DMS153 (cell line): Measurements from ENCODE around the gene PECR.

Experiments used
- DNase-seq: peaks from one replicate; lab custom pipeline; 2025; lab: John Stamatoyannopoulos, UW

PECR gene

DNA sequence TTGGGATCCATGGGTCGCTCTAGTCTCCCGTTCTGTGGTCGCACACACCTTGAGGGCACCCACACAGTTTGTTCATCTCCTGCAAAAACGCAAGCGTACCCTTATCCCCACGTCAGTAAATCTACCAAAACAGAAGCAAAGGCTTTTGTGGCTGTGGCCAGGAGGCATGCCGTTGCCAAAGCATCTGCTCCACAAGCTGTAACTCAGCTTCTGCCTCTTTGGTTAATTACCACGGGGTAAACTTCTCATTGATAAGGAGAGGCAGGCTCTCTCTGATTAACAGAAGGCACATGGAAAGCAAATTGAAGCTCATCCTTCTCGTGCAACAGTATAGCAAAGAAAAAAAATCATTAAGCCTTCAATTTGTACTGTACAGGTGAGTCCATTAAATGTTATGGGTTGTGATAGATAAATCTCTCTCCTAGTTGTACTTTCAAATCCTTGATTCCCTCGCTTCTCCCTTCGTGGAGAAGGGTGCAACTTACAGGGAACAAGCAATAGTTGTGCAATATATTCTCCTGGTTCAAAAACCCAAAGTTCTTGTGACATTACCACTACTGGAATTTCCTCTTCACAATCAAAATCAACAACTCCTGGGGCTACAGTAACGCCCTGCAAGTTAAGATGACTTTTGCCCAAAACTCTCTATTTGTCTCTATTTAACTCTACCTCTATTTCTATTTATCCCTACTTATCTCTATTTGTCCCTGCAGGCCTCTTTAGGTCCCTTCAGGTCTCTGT lies 10.3 kb downstream of the PECR start:
- DNase-seq: no peak

DNA sequence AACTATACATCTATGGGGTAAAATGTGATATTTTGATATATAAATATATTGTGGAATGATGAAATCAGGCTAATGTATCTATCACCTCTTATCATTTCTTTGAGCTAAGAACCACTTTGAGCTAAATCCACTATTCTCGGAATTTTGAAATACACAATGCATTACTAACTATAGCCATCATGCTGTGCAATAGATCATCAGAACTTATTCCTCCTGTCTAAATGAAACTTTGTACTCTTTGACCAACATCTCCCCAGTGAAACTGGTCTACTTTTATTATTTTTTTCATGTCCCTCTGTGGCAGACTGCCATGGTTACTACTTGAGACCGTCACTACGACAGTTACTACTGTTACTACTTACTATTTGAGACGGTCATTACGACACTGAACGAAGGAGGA lies 11.4 kb downstream of the PECR start:
- no peak for DNase-seq

DNA sequence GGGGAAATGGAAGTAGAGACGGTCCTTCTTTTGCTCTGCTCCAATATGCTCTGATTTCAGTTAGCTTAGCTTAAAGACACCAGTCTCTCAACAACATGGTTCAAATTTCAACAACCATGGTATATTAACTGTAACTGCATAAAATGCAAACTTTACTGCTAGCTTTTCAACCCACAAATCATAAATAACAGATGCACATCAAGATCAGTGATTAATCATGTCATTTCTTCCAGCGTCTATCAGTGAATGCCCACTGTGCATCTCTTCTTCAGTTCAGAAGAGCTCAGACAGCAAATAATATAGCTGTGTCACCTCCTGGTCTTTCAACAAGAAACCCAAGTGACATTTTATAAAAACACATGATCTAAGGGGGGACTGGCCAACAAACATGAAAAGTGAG lies 12.6 kb downstream of the PECR start:
- no peak for DNase-seq

DNA sequence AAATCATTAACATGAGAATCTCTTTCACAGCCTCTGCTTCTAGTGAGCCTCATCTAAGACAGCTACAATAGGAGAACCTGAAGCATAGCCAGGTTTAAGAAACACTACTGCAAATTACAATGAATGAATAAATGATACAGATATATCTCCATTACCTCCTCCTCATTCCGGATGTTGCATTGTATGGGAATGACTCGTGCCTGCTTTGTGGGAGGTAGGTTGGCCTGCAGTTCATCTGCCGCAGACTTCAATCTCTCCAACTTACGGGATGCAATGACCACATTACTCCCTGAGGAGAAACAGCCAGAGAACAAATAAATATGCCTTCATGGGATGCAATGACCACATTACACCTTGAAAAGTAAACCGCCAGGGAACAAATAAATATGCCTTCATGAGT lies 15.4 kb downstream of the PECR start:
- no peak for DNase-seq

DNA sequence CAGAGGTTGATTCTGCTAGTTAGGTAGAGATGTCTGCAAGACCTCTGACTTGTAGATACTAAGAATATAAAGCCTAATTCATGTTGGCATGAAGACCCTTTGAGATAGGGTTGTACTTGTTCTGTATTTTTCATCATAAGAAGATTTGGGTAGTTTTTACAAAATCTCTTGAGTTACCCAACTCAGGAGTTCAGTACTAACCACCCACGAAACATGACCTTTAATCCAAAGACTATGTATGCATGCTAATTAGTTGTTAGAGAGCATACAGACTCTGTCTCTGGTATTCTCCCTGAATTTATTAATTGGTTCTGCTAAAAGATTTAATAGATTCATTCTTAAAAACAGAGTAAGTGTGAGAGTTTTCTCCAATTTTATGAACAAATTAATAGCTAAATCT lies 16.9 kb downstream of the PECR start:
- DNase-seq: no peak

DNA sequence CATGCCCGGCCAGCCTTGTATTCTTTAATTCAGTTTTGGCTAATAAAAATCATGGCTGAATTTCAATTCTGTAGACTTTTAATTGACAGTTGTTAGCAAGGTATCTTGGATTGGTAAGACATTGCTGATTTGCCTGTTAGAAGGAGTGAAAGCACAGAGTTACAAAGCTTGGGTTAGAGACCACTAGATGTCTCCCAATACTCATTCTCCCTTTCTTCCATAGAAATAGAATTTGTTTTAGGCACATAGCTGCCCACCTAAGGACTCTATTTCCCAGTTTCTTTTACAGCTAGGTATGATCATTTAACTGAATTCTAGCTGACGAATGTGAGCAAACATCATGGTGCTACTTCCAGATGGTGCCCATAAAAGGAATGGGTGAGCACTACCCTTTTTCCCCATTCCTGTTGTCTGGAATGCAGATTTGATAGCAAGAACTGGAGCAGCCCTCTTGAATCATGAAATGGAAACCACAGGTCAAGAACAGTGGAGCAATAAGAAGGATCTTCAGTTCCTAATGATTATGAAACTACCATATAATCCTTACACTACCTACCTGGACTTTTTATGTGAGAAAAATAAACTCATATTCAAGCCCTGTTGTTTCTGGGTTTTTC lies 17.5 kb downstream of the PECR start:
- DNase-seq: no peak

DNA sequence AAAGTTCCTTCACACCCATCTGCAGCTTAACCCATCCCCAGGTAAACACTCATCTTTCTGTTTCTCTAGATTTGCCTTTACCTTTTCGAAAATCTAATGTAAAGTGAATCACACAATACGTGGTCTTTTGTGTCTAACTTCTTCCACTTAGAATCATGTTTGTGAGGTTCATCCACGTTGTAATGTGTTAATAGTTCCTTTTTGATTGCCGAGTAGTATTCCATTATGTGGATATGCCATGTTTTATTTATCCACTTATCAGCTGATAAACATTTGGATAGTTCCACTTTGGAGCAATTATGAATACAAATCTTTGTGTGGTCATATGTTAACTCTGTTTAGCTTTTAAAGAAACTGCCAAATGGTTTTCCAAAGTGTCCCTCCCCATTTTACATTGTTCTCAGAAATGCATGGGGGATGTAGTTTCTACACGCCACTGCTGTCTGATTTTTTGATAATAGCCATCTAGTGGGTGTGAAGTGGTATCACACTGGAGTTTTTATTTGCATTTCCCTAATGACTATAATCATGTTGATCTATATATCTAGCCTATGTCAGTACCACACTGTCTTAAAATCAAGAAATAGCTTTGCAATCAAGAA lies 22.3 kb downstream of the PECR start:
- DNase-seq: no peak

DNA sequence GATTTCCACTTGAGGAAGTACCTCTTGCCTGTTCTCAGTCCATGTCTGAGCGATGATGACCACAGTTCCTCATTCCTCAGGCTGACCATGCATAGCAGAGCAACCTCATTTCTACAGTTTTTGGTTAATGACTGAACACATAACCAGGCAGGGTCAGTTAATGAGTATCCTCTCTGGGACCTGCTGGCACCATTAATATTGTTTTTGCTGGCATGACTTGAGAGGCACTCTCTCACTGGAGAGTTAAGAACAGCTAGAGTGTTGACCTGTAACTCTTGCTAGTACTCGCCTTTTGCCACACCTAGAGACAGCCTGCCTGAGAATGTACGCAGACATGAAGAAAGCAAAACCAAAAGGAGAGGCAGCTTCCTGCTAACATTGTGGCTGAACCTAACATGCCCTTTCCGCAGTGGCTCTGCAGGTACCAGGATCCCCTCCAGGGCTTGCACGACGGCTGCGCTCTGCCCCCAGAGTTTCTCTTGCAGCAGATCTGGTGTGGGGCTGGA lies 23.9 kb downstream of the PECR start:
- no peak for DNase-seq

DNA sequence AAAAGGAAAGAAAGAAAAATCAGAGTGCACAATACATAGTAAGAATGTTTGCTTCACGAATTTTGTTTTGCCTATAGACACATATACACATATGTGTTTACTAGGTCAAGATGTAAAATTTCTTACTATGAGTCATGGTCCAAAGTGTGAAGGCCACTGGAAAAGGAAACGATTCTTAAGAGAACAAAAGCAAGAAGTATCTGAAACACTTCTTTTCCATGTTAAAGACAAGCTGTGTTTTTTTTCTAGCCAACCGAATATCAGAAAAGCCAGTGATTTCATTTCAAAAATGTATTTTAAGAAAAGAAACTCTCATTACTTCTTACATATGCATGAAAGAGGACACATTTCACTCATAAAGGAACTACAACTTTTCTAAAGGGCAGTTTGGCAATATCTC lies 24.9 kb downstream of the PECR start:
- no peak for DNase-seq

DNA sequence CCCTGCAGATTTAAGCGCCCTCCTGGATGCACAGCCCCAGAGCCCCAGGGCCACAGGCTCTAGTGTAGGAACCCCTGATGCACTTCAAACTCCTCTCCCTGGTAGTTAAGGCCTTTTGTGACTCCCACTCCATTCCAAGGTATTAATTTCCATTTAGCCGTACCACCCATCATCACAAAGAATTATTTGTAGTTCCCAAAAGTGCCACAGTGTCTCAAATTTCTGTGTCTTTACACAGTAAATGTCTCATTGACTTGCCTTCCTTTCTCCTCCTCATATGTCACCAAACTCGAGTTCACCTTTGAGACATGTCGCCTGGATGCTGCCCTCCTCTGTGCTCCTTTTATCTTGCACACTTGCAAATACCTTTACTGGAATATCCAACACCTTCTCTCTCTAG lies 25.9 kb downstream of the PECR start:
- DNase-seq: no peak

DNA sequence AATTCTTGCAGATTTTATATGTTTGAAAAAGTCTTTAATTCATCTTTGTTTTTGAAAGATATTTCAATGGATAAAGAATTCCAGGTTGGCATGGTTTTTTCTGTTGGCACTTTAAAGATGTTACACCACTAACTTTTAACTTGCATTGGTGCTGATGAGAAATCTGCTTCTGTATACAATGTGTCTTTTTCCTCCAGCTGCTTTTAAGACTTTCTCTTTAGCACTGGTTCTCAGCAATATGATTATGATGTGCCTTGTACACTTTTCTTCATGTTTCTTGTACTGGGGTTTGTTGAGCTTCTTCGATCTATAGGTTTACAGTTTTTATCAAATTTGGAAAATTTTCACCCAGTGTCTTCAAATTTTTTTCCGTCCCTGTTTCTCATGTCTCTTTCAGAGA lies 29.2 kb downstream of the PECR start:
- no peak for DNase-seq

DNA sequence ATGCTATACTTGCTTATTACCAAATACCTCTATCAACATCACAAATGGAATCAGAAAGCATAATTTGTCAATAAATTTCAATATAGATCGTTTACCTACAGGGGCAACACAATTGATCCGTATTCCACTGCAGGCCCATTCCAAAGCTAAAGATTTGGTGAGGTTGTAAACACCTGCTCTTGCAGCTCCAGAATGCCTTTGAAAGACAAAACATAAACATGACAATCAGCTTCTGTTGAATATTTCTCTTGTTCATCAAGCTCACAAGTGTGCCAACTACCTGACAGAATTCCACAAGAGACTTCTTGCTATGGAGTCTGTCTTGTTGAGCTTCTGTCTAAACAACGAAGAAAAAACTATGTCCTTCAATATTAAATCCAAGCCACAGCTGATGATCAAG lies 30.3 kb downstream of the PECR start:
- DNase-seq: no peak

DNA sequence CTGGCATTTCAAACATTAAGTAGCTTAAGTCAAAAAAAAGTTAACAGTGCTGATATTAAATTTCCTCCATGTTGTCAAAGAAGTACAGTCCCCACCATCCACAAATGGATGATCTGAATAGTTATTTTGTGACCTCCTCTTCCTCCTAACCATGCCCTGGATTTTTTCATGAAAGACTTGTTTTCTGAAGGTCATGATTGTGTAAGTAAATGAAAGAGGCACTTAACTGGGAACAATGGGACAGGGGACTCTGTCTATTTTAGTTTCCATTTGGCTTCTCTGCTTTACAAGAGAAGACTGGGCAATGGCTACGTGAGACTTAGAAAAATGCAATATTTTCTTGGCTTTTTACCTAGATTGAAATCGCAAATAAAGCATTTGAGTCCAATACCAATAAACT lies 32.2 kb downstream of the PECR start:
- no peak for DNase-seq

DNA sequence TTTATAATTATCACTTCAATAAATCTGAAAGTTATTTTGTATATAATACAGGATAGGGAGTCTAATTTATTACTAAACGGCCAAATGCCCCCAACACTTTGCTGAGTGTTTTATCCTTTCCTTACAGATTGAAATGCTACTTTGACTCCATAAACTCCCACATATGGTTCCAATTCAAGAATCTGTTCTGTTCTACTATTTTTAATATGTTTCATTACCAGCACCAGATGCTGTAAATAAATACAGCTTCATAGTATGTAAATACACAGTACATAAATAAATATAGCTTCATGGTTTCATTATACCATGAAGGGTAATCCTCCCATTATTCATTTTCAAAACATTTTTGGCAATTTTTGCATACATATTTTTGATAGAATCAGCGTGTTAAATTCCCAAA lies 34.2 kb downstream of the PECR start:
- DNase-seq: no peak

DNA sequence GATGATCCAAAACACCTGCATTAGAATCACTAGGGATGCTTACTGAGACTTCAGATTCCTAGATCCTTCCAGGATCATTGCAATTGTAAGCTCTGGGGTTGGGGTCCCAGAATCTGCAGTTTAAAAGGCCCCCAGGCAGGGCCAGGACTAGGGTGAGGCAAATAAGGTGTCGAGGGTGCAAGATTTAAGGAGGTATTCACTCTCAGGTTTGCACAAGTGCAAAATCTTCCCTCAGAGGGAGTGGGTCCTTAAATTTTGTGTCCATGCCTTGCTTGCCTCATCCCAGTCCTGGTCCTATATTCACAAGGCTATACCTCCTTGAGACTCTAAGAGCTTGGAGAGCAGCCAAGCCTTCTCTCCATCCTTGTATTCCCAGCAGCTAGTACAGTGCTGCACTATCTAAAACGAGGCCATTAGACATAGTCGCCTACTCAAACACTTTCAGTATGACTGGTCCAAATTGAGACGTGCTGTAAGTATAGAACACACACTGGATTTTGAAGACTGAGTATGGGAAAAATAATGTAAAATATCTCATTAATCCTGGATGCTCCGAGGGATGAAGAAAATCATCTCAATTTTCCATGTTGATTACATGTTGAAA lies 36.6 kb downstream of the PECR start:
- DNase-seq: no peak

DNA sequence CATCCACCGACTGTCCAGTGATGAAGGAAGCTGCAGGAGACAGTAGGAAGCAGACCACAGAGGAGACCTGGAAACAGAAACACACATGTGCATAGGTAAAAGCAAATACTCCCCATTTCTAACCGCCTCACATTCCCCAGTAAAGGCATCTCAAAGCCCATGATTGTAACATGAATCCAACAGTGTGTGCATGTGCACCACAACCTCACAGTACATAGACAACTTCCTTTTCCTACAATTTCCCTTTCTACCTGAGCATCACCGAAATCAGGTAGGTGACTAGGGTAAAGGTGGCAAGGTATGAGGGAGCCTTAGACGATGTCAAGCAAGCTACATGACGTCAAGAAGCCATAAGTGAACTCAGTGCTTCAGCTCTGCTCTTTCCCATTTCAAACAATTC lies 37.7 kb downstream of the PECR start:
- DNase-seq: no peak

DNA sequence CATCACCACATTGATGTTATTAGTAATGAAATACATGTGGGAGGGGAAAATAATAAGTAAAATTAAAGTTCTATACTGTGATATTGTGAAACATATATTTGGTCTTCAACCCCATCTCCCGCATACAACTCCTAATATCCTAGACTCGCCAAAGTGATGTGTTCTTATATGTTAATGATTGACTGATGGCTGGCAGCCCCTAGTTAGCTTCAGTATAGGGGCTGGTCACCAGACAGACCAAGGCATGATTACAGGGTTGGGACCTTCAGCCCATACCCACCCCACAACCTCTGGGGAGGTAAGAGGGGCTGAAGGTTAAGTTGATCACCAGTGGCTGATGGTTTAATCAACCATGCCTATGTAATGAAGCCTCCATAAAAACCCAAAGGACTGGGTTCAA lies 40.2 kb downstream of the PECR start:
- no peak for DNase-seq

DNA sequence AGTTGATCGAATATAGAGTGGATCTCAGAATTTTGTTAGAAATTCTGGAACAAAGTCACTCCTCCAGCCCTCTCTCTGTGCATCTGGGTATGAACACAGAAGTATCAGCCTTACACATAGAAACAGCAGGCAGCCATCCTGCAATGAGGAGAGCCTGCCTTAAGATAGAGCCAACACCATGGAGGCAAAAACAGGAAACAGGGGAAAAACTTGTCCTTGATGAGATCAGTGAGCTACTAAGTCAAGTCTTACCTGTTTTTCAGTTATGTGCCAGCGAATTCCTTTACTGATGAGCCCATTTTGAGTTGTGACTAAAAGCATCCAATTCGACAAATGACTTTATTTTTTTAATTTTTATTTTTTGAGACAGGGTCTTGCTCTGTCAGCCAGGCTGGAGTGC lies 41.7 kb downstream of the PECR start:
- no peak for DNase-seq

DNA sequence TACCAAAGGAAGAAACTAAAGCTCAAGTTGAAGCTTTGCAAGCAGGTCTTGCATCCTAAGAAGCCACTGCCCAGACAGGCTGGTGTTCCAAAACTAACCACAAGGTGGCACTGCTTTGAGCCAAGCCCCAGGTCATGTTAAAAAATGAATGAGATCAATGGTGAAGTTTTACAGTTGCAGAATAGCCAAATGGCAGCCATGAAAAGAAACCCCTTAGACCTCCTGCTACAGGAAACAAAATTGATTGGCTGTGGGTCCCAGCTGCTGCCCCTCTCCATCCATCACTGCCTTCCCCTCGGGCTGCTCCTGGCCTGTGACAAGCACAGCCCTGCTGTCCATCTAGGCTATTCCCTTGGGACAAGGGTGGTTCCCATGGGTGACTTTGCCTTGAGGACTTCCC lies 47.5 kb downstream of the PECR start:
- no peak for DNase-seq

DNA sequence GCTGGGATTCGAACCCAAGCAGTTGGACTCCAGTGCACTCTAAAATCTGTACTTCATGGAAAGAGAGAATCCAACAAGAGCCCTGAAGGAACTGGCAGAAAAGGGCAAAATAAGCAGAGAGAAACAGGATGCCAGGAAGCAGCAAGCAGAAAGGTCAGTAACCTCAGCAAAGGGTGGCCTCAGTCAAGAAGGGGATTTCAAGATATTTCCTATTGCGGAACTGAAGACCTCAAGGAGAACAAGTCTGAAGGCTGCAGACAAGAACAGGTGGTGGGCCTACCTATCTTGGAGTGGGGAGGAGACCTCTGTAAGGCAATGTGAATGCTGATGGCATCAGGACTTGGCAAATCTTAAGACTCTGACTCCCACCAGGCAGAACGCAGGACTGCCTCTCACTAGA lies 48.2 kb downstream of the PECR start:
- no peak for DNase-seq

DNA sequence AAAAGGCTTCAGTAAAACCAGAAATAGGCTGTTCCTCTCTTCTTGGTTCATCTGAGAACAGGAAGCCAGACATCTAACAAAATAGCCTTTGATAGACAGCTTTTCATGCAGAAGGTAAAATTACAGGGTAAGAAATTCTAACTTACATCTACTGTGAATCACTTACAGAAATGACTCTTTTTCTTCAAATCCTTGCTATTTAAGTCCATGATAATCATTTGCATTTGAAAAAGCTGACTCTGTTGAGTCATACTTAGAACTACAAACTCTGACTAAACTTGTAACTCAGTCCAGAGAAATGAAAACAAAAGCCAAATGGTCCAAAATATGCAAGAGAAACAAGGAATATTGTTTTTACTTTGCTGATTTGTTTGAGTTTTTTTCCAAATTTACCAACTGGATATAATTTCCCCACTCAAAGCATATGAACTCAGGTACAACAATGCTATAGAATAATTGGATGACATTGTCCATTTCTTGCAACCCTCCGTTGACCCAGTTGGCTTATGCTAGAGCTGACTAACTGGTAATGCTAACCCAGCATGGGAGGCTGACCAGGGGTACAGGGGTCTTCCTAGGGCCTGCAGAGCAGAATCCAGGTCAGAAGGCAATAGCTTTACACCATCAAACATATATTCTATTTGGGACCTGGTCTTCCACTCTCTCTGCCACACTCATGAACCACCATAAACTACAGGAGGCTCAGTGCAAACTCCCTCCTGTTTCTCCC lies 49.5 kb downstream of the PECR start:
- DNase-seq: no peak

DNA sequence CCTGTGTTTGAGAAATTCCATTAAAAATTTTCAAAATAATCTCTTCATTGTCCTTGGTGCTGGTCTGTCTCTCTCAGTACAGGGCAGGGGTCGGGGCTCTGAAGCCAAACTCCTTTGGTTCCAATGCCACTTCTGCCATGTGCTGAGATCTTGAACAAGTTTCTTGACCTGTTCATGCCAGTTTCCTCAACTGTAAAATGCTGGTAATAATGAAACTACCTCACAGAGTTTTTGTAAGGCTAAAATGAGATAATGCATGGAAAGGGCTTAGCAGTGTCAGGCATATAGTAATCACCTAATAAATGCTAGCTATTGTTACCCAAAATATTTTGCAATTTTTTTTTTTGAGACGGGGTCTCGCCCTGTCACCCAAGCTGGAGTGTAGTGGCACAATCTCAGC lies 51.4 kb downstream of the PECR start:
- no peak for DNase-seq
